ENCODE data around the gene TMEM167B. TPM values are rescaled to one million over a fixed set of nuclear protein-coding genes. Genes with fewer than 3 reads are reported as not detected.

TMEM167B gene
- polyA plus RNA-seq, 1 donor, result 31.5 TPM

Other genes with a start within 250 kb of the TMEM167B start
- 0.06 TPM for gene AKNAD1, start 233.7 kb upstream of the TMEM167B start, polyA plus RNA-seq
- 15.1 TPM for gene GPSM2, start 213.8 kb upstream of the TMEM167B start, polyA plus RNA-seq
- gene CLCC1, start 127.3 kb upstream of the TMEM167B start, polyA plus RNA-seq, result 25.5 TPM
- 8.9 TPM for gene WDR47, start 48.7 kb upstream of the TMEM167B start, polyA plus RNA-seq
- gene TAF13, start 14.8 kb upstream of the TMEM167B start, polyA plus RNA-seq, result 43.0 TPM
- 66.0 TPM for gene ELAPOR1, start 23.4 kb downstream of the TMEM167B start, polyA plus RNA-seq
- 112 TPM for gene SARS1, start 123.2 kb downstream of the TMEM167B start, polyA plus RNA-seq
- 11.3 TPM for gene CELSR2, start 158.8 kb downstream of the TMEM167B start, polyA plus RNA-seq
- 12.9 TPM for gene PSRC1, start 192.4 kb downstream of the TMEM167B start, polyA plus RNA-seq
- gene MYBPHL, start 216.2 kb downstream of the TMEM167B start, polyA plus RNA-seq, result 13.8 TPM